Epidermal melanocyte (primary cell): ENCODE results near the gene SLC66A1.
A peak's percentile ranks its signal among the peaks of the same experiment; 100 is the strongest.

Experiments used
- DNase-seq: peaks from one replicate; pipeline ENCODE4 v3.0.0; 2011; ENCODE audit warnings: low spot score; ENCODE audit not compliant: insufficient read length

SLC66A1 gene

GRCh38 chr1:19360843-19361610, 48.9 kb downstream of the SLC66A1 start:
- DNase-seq, result no peak

GRCh38 chr1:19361611-19362147, 49.6 kb downstream of the SLC66A1 start:
- no peak for DNase-seq

GRCh38 chr1:19363536-19364152, 51.5 kb downstream of the SLC66A1 start:
- DNase-seq, result no peak

GRCh38 chr1:19365721-19366120, 53.6 kb downstream of the SLC66A1 start:
- DNase-seq, result no peak

- DNase-seq, result peak; percentile 47
Observed at GRCh38 chr1:19366599-19367536, 54.7 kb downstream of the SLC66A1 start.

GRCh38 chr1:19367584-19368041, 55.5 kb downstream of the SLC66A1 start:
- no peak for DNase-seq

- DNase-seq, result no peak
Observed at GRCh38 chr1:19368050-19368449, 55.9 kb downstream of the SLC66A1 start.

- no peak for DNase-seq
Observed at GRCh38 chr1:19368964-19369363, 56.8 kb downstream of the SLC66A1 start.

GRCh38 chr1:19369396-19370090, 57.4 kb downstream of the SLC66A1 start:
- no peak for DNase-seq

GRCh38 chr1:19370453-19371170, 58.5 kb downstream of the SLC66A1 start:
- no peak for DNase-seq

- no peak for DNase-seq
Observed at GRCh38 chr1:19371226-19372135, 59.4 kb downstream of the SLC66A1 start.

- no peak for DNase-seq
Observed at GRCh38 chr1:19372136-19372514, 60.0 kb downstream of the SLC66A1 start.

- no peak for DNase-seq
Observed at GRCh38 chr1:19372602-19373001, 60.5 kb downstream of the SLC66A1 start.

- DNase-seq, result no peak
Observed at GRCh38 chr1:19373211-19374082, 61.3 kb downstream of the SLC66A1 start.

GRCh38 chr1:19374083-19374801, 62.1 kb downstream of the SLC66A1 start:
- DNase-seq, result no peak

- DNase-seq, result no peak
Observed at GRCh38 chr1:19374926-19375325, 62.8 kb downstream of the SLC66A1 start.

GRCh38 chr1:19375631-19376400, 63.7 kb downstream of the SLC66A1 start:
- DNase-seq, result no peak
